Transverse colon (tissue), 4 donors: ENCODE data around the gene GPI. TPM values are rescaled to one million over a fixed set of nuclear protein-coding genes. Genes with fewer than 3 reads are reported as not detected.
"Not testable (repeated sequence)": the region's sequence is repeated elsewhere in the genome, so short reads cannot be mapped to it uniquely, and the experiment has no call there.

Experiments used
- DNase-seq: peaks from one replicate; pipeline ENCODE4 v3.0.0-alpha.2; 2019
- H3K27ac ChIP-seq, 4 donors: fragments of 200-600 bp; sonication (generic); 2 replicates each; pipeline ENCODE4 v1.5.1; 2016 to 2018; ENCODE audit warnings: inconsistent platforms in 4 of 4
- H3K27me3 ChIP-seq: fragments of 200-600 bp; sonication (generic); 2 replicates; pipeline ENCODE4 v1.5.1; 2017; ENCODE audit warnings: inconsistent platforms
- H3K36me3 ChIP-seq, 4 donors: fragments of 200-600 bp; sonication (generic); 2 replicates each; pipeline ENCODE4 v1.5.1; 2017 to 2019; ENCODE audit warnings: inconsistent platforms in 4 of 4
- H3K4me1 ChIP-seq, 4 donors: fragments of 200-600 bp; sonication (generic); 2 replicates each; pipeline ENCODE4 v1.5.1; 2017 to 2020; ENCODE audit warnings: inconsistent platforms in 4 of 4
- H3K4me3 ChIP-seq, 4 donors: fragments of 200-600 bp; sonication (generic); 1 replicate in 1 of 4; 2 replicates in 3 of 4; pipeline versions ENCODE4 v1.5.1 to v1.6.1; 2017 to 2019; ENCODE audit warnings: inconsistent platforms in 4 of 4
- H3K9me3 ChIP-seq, 2 donors: fragments of 200-600 bp; sonication (generic); 2 replicates each; pipeline ENCODE4 v1.5.1; 2017 to 2019; ENCODE audit warnings: inconsistent platforms in 2 of 2
- EP300 ChIP-seq: sonication (generic); formaldehyde crosslinking; IDR thresholded peaks from one replicate; pipeline ENCODE4 v1.6.1; 2017; ENCODE audit warnings: antibody characterized with exemption, low read depth
- POLR2A ChIP-seq: fragments of 450-650 bp; IDR thresholded peaks from one replicate; pipeline ENCODE4 v1.6.1; 2016; ENCODE audit warnings: antibody characterized with exemption, mild to moderate bottlenecking, moderate library complexity
- POLR2AphosphoS5 ChIP-seq, 3 donors: sonication (generic); formaldehyde crosslinking; IDR thresholded peaks; one replicate each; pipeline ENCODE4 v1.6.1; 2016; ENCODE audit warnings: antibody characterized with exemption in 3 of 3
- WGBS, 2 donors: methylation state at CpG; one replicate each; pipeline ENCODE4 v1.1.5; 2018; ENCODE audit warnings: low coverage in 1 of 2; 5-methylcytosine and 5-hydroxymethylcytosine counted together
- in situ Hi-C, 4 donors: fragments of 200-750 bp; cut with MboI; loops; one replicate each; pipeline versions ENCODE4 v1.15.0 to v1.15.1; 2017; ENCODE audit warnings: low sequenced_read_pairs in 3 of 4, low pct_ligation_motif_present in 1 of 4, low pct_unique_long_range_greater_than_20kb in 1 of 4
- intact Hi-C: fragments of 100-400 bp; cut with DNase I; formaldehyde crosslinking; loops from one replicate; pipeline ENCODE4 v1.15.1; 2023; ENCODE audit warnings: low total_unique reads
- total RNA-seq, 4 donors: library from RNA; depleted of rRNA; stranded (reverse); fragments of >200 nt; gene quantifications; one replicate each; pipeline ENCODE4 v1.1.0, GENCODE V29; 2016
- TF ChIP-seq, protein P1 (sequence below), 5 experiments: fragments of 200-600 bp in 3 of 5; fragments of 450-650 bp in 2 of 5; sonication (generic) in 3 of 5; IDR thresholded peaks; 1 replicate in 2 of 5; 2 replicates in 3 of 5; pipeline ENCODE4 v1.5.1; 2016 to 2017; ENCODE audit warnings: antibody characterized with exemption in 5 of 5, inconsistent platforms in 3 of 5, mild to moderate bottlenecking in 2 of 5, moderate library complexity in 1 of 5

Gene GPI
- total RNA-seq, 4 donors from 2014 or later = 112 to 531 (median 220) TPM

DNA sequence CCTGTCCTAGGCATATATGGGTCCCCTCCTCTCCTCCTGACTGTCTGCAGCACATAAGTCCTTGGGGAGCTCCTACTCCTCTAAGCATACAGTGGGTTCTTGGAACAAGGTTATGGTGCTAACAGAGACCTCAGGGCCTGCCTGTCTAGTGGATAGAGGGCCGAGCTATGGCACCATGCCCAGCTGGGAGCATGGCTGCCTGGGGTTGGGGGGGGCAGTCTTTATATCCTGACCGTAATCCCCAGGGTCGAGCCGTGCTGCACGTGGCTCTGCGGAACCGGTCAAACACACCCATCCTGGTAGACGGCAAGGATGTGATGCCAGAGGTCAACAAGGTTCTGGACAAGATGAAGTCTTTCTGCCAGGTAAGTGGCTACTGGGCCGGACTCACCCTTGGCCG lies 3.3 kb downstream of the GPI start:
- no peaks in the 10 kb centered on the region for H3K9me3 ChIP-seq
- intact Hi-C loops = no loop called here
- 87% methylated on average over 10 of the region's 10 CpGs; no CpG with 5 or more reads in 1 of the 2 donors for WGBS, 2 donors
- no peak for TF ChIP-seq POLR2AphosphoS5 (IDR thresholded peaks at IDR 0.05)
- TF ChIP-seq, protein P1, sequence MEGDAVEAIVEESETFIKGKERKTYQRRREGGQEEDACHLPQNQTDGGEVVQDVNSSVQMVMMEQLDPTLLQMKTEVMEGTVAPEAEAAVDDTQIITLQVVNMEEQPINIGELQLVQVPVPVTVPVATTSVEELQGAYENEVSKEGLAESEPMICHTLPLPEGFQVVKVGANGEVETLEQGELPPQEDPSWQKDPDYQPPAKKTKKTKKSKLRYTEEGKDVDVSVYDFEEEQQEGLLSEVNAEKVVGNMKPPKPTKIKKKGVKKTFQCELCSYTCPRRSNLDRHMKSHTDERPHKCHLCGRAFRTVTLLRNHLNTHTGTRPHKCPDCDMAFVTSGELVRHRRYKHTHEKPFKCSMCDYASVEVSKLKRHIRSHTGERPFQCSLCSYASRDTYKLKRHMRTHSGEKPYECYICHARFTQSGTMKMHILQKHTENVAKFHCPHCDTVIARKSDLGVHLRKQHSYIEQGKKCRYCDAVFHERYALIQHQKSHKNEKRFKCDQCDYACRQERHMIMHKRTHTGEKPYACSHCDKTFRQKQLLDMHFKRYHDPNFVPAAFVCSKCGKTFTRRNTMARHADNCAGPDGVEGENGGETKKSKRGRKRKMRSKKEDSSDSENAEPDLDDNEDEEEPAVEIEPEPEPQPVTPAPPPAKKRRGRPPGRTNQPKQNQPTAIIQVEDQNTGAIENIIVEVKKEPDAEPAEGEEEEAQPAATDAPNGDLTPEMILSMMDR (IDR thresholded peaks at IDR 0.05) = no peak
- no peak for TF ChIP-seq POLR2A
- no peak for TF ChIP-seq EP300
- H3K4me1 ChIP-seq = peaks cover 11 to 27% (median 22%) of the 10 kb centered on the region in 4 donors
- no peak overlapping the region for H3K27ac ChIP-seq
- H3K27me3 ChIP-seq = no peaks in the 10 kb centered on the region
- H3K4me3 ChIP-seq = no peak overlapping the region
- peaks cover 0 to 25% (median 10%) of the 10 kb centered on the region in 4 donors for H3K36me3 ChIP-seq
- no peak for DNase-seq
- in situ Hi-C loops = no loop called here

DNA sequence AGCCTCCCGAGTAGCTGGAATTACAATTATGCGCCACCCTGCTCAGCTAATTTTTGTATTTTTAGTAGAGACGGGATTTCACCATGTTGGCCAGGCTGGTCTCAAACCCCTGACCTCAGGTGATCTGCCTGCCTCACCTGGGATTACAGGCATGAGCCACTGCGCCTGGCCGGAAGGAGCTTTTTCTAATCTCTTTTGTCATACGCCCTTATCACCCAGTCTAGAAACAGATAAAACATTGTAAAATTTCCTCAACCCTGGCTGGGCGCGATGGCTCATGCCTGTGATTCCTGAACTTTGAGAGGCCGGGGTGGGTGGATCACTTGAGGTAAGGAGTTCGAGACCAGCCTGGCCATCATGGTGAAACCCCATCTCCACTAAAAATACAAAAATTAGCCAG lies 4.2 kb downstream of the GPI start:
- H3K27ac ChIP-seq, DNase-seq, H3K4me3 ChIP-seq, H3K9me3 ChIP-seq, intact Hi-C loops, H3K27me3 ChIP-seq, in situ Hi-C loops: not testable (repeated sequence)
- peaks cover 0 to 28% (median 13%) of the 10 kb centered on the region in 4 donors for H3K36me3 ChIP-seq
- H3K4me1 ChIP-seq = peaks cover 11 to 27% (median 22%) of the 10 kb centered on the region in 4 donors
- 94 to 96% methylated on average over 4 to 10 of the region's 10 CpGs for WGBS, 2 donors

DNA sequence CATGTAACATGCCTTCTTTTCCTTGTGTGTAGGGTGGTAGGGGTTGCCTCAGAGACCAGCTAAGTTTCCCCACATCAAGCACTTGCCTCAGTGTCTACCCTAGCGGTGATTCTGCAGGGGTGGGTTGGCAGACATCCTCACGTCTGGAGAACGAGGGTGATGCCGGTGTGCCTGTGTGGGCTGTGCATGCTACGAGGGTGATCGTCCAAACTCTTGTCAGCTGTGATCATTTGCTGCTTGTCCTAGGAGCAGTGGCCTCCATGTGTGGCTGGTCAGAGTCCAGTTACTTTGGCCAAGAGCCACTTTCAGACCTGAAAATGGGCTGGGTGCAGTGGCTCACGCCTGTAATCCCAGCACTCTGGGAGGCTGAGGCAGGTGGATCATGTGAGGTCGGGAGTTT lies 5.1 kb downstream of the GPI start:
- peaks cover 11 to 21% (median 16%) of the 10 kb centered on the region in 4 donors for H3K4me1 ChIP-seq
- 87% methylated on average over 8 of the region's 8 CpGs; no CpG with 5 or more reads in 1 of the 2 donors for WGBS, 2 donors
- TF ChIP-seq POLR2A = no peak
- TF ChIP-seq, protein P1 (IDR thresholded peaks at IDR 0.05) = no peak
- no peak for TF ChIP-seq EP300
- no peak for TF ChIP-seq POLR2AphosphoS5 (IDR thresholded peaks at IDR 0.05)

DNA sequence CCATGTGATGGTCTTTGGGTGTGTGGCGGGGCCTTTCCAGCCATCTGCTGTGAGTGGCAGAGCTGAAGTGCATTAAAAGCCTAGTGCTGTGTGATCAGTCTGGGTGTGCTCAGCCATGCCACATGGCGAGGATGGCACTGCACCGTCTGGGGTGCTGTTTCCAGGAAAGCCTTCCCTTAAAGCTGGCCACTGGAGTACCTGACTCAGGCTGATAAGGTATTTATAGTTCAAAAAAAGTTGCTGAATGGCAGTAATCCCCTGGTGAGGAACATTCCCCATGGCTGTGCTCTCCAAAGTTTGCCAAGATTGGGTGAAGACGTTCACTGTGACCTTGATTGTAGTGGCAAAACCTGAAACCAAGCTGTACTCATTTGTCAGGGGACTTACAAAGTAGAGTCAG lies 6.0 kb downstream of the GPI start:
- intact Hi-C loops (no loop called here), in situ Hi-C loops (no loop called here)
- Histone ChIP-seq H3K36me3 (peaks cover 0 to 41% (median 16%) of the 10 kb centered on the region in 4 donors), H3K27me3 (no peaks in the 10 kb centered on the region), H3K4me3 (no peak overlapping the region), H3K4me1 (peaks cover 10 to 18% (median 13%) of the 10 kb centered on the region in 4 donors), H3K27ac (no peak overlapping the region), H3K9me3 (no peaks in the 10 kb centered on the region)
- DNase-seq = no peak
- TF ChIP-seq POLR2AphosphoS5 (IDR thresholded peaks at IDR 0.05) (no peak), EP300 (no peak), POLR2A (no peak)
- TF ChIP-seq, protein P1 (IDR thresholded peaks at IDR 0.05) = no peak
- WGBS, 2 donors = 80% methylated on average over 3 of the region's 4 CpGs; no CpG with 5 or more reads in 1 of the 2 donors

More for the DNA sequence above, 5.1 kb downstream of the GPI start:
- in situ Hi-C loops (no loop called here), intact Hi-C loops (no loop called here)
- Histone ChIP-seq H3K4me3 (no peak overlapping the region), H3K36me3 (peaks cover 0 to 33% (median 14%) of the 10 kb centered on the region in 4 donors), H3K9me3 (no peaks in the 10 kb centered on the region), H3K27ac (no peak overlapping the region), H3K27me3 (no peaks in the 10 kb centered on the region)
- no peak for DNase-seq
